CD1c-positive myeloid dendritic cell (primary cell): Measurements from ENCODE around the gene MB21D2.
"Not testable (repeated sequence)": the region's sequence is repeated elsewhere in the genome, so short reads cannot be mapped to it uniquely, and the experiment has no call there.

Source experiments
- DNase-seq: peaks from one replicate; pipeline ENCODE4 v3.0.0-alpha.2; 2016; ENCODE audit errors: extremely low spot score

Gene MB21D2

DNA sequence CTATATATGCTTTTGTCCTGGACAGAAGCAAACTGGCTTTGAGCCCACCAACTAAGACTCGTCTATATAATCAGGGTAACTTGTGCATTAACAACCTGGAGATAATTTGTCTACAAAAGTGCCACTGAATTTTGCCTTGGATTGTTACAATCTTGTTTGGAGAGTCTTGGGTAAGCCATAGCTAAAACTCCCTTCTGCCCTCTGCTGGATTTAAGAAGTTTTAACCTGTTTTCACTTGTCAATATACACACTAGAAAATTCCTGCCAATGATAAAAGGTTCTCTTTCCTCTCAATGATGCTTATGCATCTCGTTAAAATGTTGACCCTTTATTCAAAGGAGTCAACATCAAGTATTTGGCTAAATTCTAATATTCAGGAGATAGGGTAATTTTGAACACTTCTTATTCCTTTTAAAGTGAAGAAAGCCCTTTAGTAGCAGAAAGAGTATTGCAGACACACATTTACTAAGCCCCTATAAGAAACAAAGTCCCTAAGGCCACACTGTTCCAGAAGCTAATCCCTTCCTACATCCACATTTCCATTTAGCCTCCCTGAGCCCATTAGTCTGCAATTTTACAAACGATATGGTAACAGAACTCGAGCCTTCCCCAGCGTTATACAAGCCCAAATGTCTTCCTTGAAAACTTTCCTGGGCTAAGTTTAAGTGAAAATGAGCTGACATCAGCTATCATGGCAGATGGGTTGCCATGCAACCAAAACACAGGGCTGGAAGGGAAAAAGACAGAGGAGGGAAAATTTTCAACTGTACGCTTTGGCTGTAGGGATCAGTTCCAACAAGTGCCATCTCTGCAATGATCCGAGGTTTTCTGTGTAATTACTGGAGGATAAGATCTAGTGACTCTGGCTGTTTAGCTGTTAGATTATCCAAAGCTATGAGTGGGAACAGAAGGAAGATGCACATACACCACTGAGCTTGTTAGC lies 114.4 kb downstream of the MB21D2 start:
- peak; percentile 6 for DNase-seq

DNA sequence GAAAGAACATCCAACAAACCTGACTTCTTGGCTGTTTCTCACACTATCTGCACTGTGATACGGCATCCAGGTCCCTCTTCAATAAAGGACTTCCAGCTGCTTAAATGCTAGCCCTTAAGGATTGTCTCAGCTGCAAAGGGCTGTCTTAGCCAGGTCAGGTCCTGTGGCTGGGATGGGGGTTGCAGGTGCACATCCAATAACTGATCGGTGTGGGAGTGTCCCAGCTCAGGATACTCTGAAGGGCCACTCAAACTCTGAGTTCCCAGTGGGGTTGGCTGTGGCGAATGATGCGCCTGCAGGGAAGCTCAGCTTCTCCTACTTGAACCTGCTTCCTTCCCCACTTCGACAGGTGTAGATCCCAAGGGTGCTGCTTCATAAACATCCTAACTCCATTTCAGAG lies 115.7 kb downstream of the MB21D2 start:
- DNase-seq = no peak

DNA sequence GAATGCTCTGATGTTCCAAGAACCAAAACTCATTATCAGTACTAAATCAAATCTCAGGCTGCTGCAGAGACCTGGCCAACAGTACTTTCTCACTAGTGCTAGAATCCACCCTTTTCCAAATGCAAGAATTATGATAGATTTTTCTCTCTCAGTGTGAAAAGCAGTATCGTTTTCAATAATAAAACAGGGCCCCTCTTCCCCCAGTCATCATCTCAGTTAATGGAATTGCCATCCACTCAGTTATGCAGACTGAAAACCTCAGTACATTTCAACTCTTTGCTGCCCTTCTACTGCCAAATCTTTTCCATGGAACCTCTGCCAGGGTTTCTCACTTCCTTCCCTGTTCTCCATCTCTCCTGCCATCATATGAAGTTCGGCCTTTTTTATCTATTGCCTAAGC lies 117.9 kb downstream of the MB21D2 start:
- DNase-seq = no peak

GRCh38 chr3:192795021-192795420 lies 122.6 kb downstream of the MB21D2 start:
- no peak for DNase-seq

GRCh38 chr3:192794216-192794615 lies 123.4 kb downstream of the MB21D2 start:
- no peak for DNase-seq

DNA sequence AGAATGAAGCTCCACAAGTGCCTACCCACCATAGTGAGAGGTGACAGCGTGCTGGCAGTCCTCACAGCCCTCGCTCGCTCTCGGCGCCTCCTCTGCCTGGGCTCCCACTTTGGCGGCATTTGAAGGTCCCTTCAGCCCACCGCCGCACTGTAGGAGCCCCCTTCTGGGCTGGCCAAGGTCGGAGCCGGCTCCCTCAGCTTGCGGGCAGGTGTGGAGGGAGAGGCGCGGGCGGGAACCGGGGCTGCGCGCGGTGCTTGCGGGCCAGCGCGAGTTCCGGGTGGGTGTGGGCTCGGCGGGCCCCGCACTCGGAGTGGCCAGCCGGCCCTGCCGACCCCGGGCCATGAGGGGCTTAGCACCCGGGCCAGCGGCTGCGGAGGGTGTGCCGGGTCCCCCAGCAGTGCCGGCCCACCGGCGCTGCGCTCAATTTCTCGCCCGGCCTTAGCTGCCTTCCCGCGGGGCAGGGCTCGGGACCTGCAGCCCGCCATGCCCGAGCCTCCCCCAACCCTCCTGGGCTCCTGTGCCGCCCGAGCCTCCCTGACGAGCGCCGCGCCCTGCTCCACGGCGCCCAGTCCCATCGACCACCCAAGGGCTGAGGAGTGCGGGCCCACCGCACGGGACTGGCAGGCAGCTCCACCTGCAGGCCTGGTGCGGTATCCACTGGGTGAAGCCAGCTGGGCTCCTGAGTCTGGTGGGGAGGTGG lies 128.7 kb downstream of the MB21D2 start:
- not testable (repeated sequence) for DNase-seq

GRCh38 chr3:192778508-192778907 lies 139.1 kb downstream of the MB21D2 start:
- no peak for DNase-seq

GRCh38 chr3:192774341-192774740 lies 143.3 kb downstream of the MB21D2 start:
- DNase-seq = not testable (repeated sequence)

- DNase-seq = no peak
Observed at GRCh38 chr3:192772240-192772894, 145.3 kb downstream of the MB21D2 start.

DNA sequence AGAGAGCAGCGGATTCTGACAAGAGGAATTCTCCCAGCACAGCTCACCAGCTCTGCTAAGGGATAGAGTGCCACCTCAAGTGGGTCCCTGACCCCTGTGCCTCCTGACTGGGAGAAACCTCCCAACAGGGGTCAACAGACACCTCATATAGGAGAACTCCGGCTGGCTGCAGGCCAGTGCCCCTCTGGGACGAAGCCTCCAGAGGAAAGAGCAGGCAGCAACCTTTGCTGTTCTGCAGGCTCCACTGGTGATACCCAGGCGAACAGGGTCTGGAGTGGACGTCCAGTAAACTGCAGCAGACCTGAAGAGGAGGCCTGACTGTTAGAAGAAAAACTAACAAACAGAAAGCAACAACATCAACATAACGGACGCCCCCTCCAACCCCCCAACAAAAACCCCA lies 159.0 kb downstream of the MB21D2 start:
- no peak for DNase-seq

- no peak for DNase-seq
Observed at GRCh38 chr3:192751148-192751547, 166.5 kb downstream of the MB21D2 start.

GRCh38 chr3:192750201-192750600 lies 167.5 kb downstream of the MB21D2 start:
- DNase-seq = no peak

GRCh38 chr3:192747746-192748145 lies 169.9 kb downstream of the MB21D2 start:
- DNase-seq = no peak

- no peak for DNase-seq
Observed at GRCh38 chr3:192747145-192747544, 170.5 kb downstream of the MB21D2 start.
